Spleen (tissue), 11 donors: Measurements from ENCODE around the gene LRP1B. TPM values are rescaled to one million over a fixed set of nuclear protein-coding genes. Genes with fewer than 3 reads are reported as not detected.

Experiments used
- DNase-seq: peaks from one replicate; pipeline ENCODE4 v3.0.0-alpha.2; 2020
- H3K27ac ChIP-seq, 8 donors: fragments of 200-600 bp; sonication (generic) in 7 of 8; 1 replicate in 4 of 8; 2 replicates in 4 of 8; pipeline versions ENCODE4 v1.5.0 to v1.8.0; 2016 to 2021; ENCODE audit warnings: inconsistent platforms in 4 of 8, mild to moderate bottlenecking in 4 of 8, moderate library complexity in 1 of 8
- H3K27me3 ChIP-seq, 7 donors: fragments of 200-600 bp; sonication (generic) in 6 of 7; replicated peaks in 1 of 7; 1 replicate in 4 of 7; 2 replicates in 3 of 7; pipeline versions ENCODE4 v1.5.0 to v1.8.0; 2016 to 2021; ENCODE audit warnings: inconsistent platforms in 3 of 7, mild to moderate bottlenecking in 1 of 7
- H3K36me3 ChIP-seq, 6 donors: fragments of 200-600 bp; sonication (generic) in 5 of 6; 1 replicate in 4 of 6; 2 replicates in 2 of 6; pipeline versions ENCODE4 v1.5.0 to v1.8.0; 2016 to 2021; ENCODE audit warnings: inconsistent platforms in 2 of 6
- H3K4me1 ChIP-seq, 6 donors: fragments of 200-600 bp; sonication (generic) in 5 of 6; 1 replicate in 3 of 6; 2 replicates in 3 of 6; pipeline versions ENCODE4 v1.5.0 to v1.8.0; 2016 to 2021; ENCODE audit warnings: inconsistent platforms in 3 of 6
- H3K4me3 ChIP-seq, 8 donors: fragments of 200-600 bp; sonication (generic) in 7 of 8; 1 replicate in 4 of 8; 2 replicates in 4 of 8; pipeline versions ENCODE4 v1.5.0 to v1.8.0; 2016 to 2021; ENCODE audit warnings: inconsistent platforms in 4 of 8, mild to moderate bottlenecking in 4 of 8, moderate library complexity in 2 of 8
- H3K9me3 ChIP-seq, 8 donors: fragments of 200-600 bp; sonication (generic) in 7 of 8; 1 replicate in 4 of 8; 2 replicates in 4 of 8; pipeline versions ENCODE4 v1.5.0 to v1.8.0; 2016 to 2021; ENCODE audit warnings: inconsistent platforms in 4 of 8
- POLR2A ChIP-seq, 3 donors: fragments of 450-650 bp; IDR thresholded peaks; one replicate each; pipeline ENCODE4 v1.5.1; 2017; ENCODE audit warnings: antibody characterized with exemption in 3 of 3, mild to moderate bottlenecking in 1 of 3
- POLR2AphosphoS5 ChIP-seq, 3 donors: sonication (generic); formaldehyde crosslinking; IDR thresholded peaks; one replicate each; pipeline ENCODE4 v1.5.1; 2017; ENCODE audit warnings: antibody characterized with exemption in 3 of 3
- WGBS, 5 donors: extraction: QIAGEN DNeasy Blood & Tissue Kit in 3 of 5; methylation state at CpG; one replicate each; pipeline versions ENCODE4 v1.1.5 to v1.1.7; 2013 to 2018; 5-methylcytosine and 5-hydroxymethylcytosine counted together
- intact Hi-C: fragments of 100-400 bp; cut with DNase I; formaldehyde crosslinking; loops from one replicate; pipeline ENCODE4 v1.15.0; 2023; ENCODE audit warnings: low total_unique reads
- polyA plus RNA-seq, 3 donors: library from polyadenylated mRNA; stranded (reverse); fragments of 200-250 nt; gene quantifications; one replicate each; pipeline ENCODE4 v1.2.1, GENCODE V29; 2013
- total RNA-seq, 7 donors: library from RNA; depleted of rRNA in 3 of 7; stranded (reverse); fragments of >200 nt in 3 of 7; fragmentation: NEBNext Ultra II Directional in 4 of 7; extraction: Animal tissue kit (Norgen Biotek cat#: 25700) in 4 of 7; gene quantifications; one replicate each; pipeline versions ENCODE4 v1.1.0 to v1.2.1, GENCODE V29; 2016 to 2021
- TF ChIP-seq, protein P1 (sequence below), 11 experiments: fragments of 200-600 bp in 7 of 11; fragments of 450-650 bp in 4 of 11; sonication (generic) in 4 of 11; IDR thresholded peaks in 8 of 11; conservative IDR thresholded peaks in 3 of 11; 1 replicate in 7 of 11; 2 replicates in 4 of 11; pipeline versions ENCODE4 v1.4.0 to v1.8.0; 2016 to 2021; ENCODE audit warnings: antibody characterized with exemption in 11 of 11, inconsistent platforms in 4 of 11, mild to moderate bottlenecking in 1 of 11
- donor health status: healthy with polysubstance abuse.
- donor health status: DM: no; HTN: no; CAD: no; lungs with moderate emphysema.
- donor health status: DM: no; HTN: no; CAD: no.
- donor health status: Bipolar disorder and iron deficiency.
- donor health status: healthy.
- donor health status: DM: no; HTN: no; CAD: no.
- donor health status: DM: yes; HTN: yes; CAD: no.

Gene LRP1B
- total and polyA plus RNA-seq, 10 donors = 0.02 to 0.85 (median 0.08) TPM; not detected in 2

GRCh38 chr2:140457483-140457882, 1673.3 kb downstream of the LRP1B start:
- 62 to 73% (median 63%) methylated on average over 3 of the region's 3 CpGs for WGBS, 5 donors
- Histone ChIP-seq H3K9me3 (no peaks in the 10 kb centered on the region), H3K4me1 (no peaks in the 10 kb centered on the region), H3K27ac (no peak overlapping the region), H3K27me3 (no peaks in the 10 kb centered on the region), H3K36me3 (no peaks in the 10 kb centered on the region), H3K4me3 (no peak overlapping the region)
- TF ChIP-seq POLR2A (IDR thresholded peaks at IDR 0.05) (no peak), POLR2AphosphoS5 (IDR thresholded peaks at IDR 0.05) (no peak)
- TF ChIP-seq, protein P1, sequence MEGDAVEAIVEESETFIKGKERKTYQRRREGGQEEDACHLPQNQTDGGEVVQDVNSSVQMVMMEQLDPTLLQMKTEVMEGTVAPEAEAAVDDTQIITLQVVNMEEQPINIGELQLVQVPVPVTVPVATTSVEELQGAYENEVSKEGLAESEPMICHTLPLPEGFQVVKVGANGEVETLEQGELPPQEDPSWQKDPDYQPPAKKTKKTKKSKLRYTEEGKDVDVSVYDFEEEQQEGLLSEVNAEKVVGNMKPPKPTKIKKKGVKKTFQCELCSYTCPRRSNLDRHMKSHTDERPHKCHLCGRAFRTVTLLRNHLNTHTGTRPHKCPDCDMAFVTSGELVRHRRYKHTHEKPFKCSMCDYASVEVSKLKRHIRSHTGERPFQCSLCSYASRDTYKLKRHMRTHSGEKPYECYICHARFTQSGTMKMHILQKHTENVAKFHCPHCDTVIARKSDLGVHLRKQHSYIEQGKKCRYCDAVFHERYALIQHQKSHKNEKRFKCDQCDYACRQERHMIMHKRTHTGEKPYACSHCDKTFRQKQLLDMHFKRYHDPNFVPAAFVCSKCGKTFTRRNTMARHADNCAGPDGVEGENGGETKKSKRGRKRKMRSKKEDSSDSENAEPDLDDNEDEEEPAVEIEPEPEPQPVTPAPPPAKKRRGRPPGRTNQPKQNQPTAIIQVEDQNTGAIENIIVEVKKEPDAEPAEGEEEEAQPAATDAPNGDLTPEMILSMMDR (IDR thresholded peaks at IDR 0.05 in 8 of 11, conservative IDR thresholded peaks at IDR 0.05 in 3 of 11) = no peak
- DNase-seq = no peak
- intact Hi-C loops = no loop called here

DNA sequence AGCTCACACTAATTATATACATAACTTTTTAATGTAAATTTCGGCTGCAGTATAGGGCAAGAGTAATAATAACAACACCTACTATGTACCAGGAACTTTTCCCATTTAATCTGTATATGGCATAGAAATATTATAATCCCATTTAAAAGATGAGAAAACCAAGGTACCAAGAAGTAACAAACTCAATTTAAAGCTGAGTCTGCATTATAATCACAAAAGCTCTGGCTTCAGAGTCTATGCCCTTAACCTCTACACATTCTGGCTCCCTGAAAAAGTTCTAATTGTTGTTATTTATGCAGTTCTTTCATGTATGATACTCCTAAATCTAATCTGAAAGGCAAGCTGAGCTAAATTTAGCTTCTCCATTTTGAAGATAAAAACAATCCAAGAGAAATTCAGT, 1675.5 kb downstream of the LRP1B start:
- DNase-seq = no peak
- intact Hi-C loops = no loop called here
- no peaks in the 10 kb centered on the region for H3K36me3 ChIP-seq
- H3K27ac ChIP-seq = no peak overlapping the region
- H3K9me3 ChIP-seq = no peaks in the 10 kb centered on the region
- no peak overlapping the region for H3K4me3 ChIP-seq
- TF ChIP-seq POLR2AphosphoS5 (IDR thresholded peaks at IDR 0.05) (no peak), POLR2A (IDR thresholded peaks at IDR 0.05) (no peak)
- TF ChIP-seq, protein P1 (IDR thresholded peaks at IDR 0.05 in 8 of 11, conservative IDR thresholded peaks at IDR 0.05 in 3 of 11) = no peak
- H3K27me3 ChIP-seq = no peaks in the 10 kb centered on the region
- no peaks in the 10 kb centered on the region for H3K4me1 ChIP-seq
- 62 to 89% (median 79%) methylated on average over 1 of the region's 1 CpG for WGBS, 5 donors

GRCh38 chr2:140454717-140455116, 1676.1 kb downstream of the LRP1B start:
- Histone ChIP-seq H3K27me3 (no peaks in the 10 kb centered on the region), H3K27ac (no peak overlapping the region), H3K4me1 (no peaks in the 10 kb centered on the region), H3K36me3 (no peaks in the 10 kb centered on the region), H3K9me3 (no peaks in the 10 kb centered on the region), H3K4me3 (no peak overlapping the region)
- DNase-seq = no peak
- TF ChIP-seq POLR2AphosphoS5 (IDR thresholded peaks at IDR 0.05) (no peak), POLR2A (IDR thresholded peaks at IDR 0.05) (no peak)
- TF ChIP-seq, protein P1 (IDR thresholded peaks at IDR 0.05 in 8 of 11, conservative IDR thresholded peaks at IDR 0.05 in 3 of 11) = no peak
- WGBS, 5 donors = 70 to 80% (median 80%) methylated on average over 3 of the region's 3 CpGs
- intact Hi-C loops = no loop called here

GRCh38 chr2:140451324-140451723, 1679.5 kb downstream of the LRP1B start:
- intact Hi-C loops = no loop called here
- TF ChIP-seq, protein P1 (IDR thresholded peaks at IDR 0.05 in 8 of 11, conservative IDR thresholded peaks at IDR 0.05 in 3 of 11) = no peak
- no peak for TF ChIP-seq POLR2AphosphoS5 (IDR thresholded peaks at IDR 0.05)
- TF ChIP-seq POLR2A (IDR thresholded peaks at IDR 0.05) = no peak
- Histone ChIP-seq H3K27ac (no peak overlapping the region), H3K27me3 (no peaks in the 10 kb centered on the region), H3K36me3 (no peaks in the 10 kb centered on the region), H3K4me3 (no peak overlapping the region), H3K9me3 (no peaks in the 10 kb centered on the region), H3K4me1 (no peaks in the 10 kb centered on the region)
- no peak for DNase-seq
